BE2C (cell line): ENCODE data around the gene NMNAT3.
"Not testable (repeated sequence)": the region's sequence is repeated elsewhere in the genome, so short reads cannot be mapped to it uniquely, and the experiment has no call there.

ENCODE experiments used
- DNase-seq: peaks from one replicate; pipeline ENCODE4 v3.0.0-alpha.2; 2020
- H3K27me3 ChIP-seq: fragments of 250-450 bp; sonication (Bioruptor Pico); 2 replicates; pipeline ENCODE4 v1.5.1; 2020; ENCODE audit warnings: mild to moderate bottlenecking
- H3K36me3 ChIP-seq: fragments of 250-450 bp; sonication (Bioruptor Pico); 2 replicates; pipeline ENCODE4 v1.5.1; 2020; ENCODE audit warnings: mild to moderate bottlenecking
- H3K4me1 ChIP-seq: fragments of 250-450 bp; sonication (Bioruptor Pico); 2 replicates; pipeline ENCODE4 v1.5.1; 2020
- H3K4me3 ChIP-seq: 2 replicates; pipeline ENCODE4 v1.5.1; 2011; ENCODE audit warnings: low read depth, low read length
- H3K9me3 ChIP-seq: fragments of 250-450 bp; sonication (Bioruptor Pico); 2 replicates; pipeline ENCODE4 v1.5.1; 2020
- CTCF ChIP-seq: IDR thresholded peaks from 2 replicates; pipeline ENCODE4 v1.5.1; 2012; ENCODE audit warnings: mild to moderate bottlenecking, low read depth, low read length

NMNAT3 gene

DNA sequence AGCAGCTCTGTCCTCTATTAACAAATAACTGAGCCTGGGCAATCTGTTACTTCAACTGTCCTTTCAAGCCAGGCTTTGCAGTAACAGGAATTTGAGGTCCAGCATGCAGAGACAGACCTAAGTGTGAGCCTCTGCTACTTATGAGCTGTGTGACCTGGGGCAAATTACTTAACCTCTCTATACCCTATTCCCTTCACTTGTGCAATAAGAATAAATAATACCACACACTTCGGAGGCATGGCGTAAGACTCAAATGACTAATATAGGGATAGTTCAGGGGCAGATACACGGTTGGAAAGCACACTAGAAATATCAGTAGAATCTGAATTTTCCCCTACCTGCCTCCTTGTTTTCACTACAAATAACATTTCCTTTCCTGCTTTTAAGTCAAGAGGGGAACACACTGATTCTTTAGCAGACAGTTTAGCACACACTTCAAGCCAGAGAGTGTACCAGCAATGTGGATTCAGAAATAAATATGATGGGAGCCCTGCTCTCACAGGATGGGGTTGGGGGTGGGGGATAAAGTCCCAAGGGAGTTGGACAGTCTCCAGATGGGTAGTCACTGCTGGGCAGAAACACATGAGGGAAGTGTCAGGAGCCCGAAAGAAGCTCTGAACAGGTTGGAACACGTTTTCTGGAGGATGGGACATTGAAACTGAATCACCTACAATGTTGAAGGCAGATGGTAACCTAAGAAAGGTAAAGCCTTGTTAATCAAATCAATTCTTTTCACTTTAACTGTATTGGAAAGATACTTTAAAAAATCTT is 76.4 kb downstream of the NMNAT3 start:
- no peak for TF ChIP-seq CTCF
- H3K27me3 ChIP-seq: no peaks in the 10 kb centered on the region
- H3K4me3 ChIP-seq: no peak overlapping the region
- peak; percentile 19 for DNase-seq
- no peaks in the 10 kb centered on the region for H3K36me3 ChIP-seq
- no peaks in the 10 kb centered on the region for H3K9me3 ChIP-seq
- no peaks in the 10 kb centered on the region for H3K4me1 ChIP-seq

DNA sequence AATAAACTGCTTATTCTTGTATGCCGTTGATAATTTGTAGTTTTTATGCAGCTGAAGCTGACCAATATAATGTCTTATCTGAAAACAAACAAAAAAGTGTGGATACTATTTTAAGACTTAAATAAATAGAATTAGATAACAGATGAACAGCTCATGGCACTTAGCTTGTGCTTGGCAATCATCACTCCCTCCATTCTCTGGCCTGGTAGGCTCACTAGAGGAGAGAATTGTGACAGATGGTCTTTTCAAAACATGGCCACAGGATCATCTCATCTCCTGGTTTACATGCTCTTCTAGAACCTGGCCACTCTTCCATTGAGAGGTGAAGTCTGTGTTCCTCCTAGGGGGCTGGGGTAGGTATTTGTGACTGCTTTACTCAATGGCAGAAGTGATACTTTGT is 79.8 kb downstream of the NMNAT3 start:
- no peak overlapping the region for H3K4me3 ChIP-seq
- no peaks in the 10 kb centered on the region for H3K36me3 ChIP-seq
- no peaks in the 10 kb centered on the region for H3K27me3 ChIP-seq
- no peaks in the 10 kb centered on the region for H3K4me1 ChIP-seq
- DNase-seq: no peak
- no peaks in the 10 kb centered on the region for H3K9me3 ChIP-seq
- TF ChIP-seq CTCF: no peak

DNA sequence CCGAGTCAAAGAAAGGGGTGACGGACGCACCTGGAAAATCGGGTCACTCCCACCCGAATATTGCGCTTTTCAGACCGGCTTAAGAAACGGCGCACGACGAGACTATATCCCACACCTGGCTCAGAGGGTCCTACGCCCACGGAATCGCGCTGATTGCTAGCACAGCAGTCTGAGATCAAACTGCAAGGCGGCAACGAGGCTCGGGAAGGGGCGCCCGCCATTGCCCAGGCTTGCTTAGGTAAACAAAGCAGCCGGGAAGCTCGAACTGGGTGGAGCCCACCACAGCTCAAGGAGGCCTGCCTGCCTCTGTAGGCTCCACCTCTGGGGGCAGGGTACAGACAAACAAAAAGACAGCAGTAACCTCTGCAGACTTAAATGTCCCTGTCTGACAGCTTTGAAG is 86.6 kb downstream of the NMNAT3 start:
- not testable (repeated sequence) for H3K4me3 ChIP-seq, H3K9me3 ChIP-seq, DNase-seq, H3K4me1 ChIP-seq, H3K27me3 ChIP-seq, H3K36me3 ChIP-seq

GRCh38 chr3:139588450-139588849 is 89.3 kb downstream of the NMNAT3 start:
- H3K27me3 ChIP-seq: peaks cover 6% of the 10 kb centered on the region; the same call in 1 of the 2 replicates
- H3K4me1 ChIP-seq: no peaks in the 10 kb centered on the region
- no peaks in the 10 kb centered on the region for H3K9me3 ChIP-seq
- DNase-seq: peak; percentile 63
- H3K4me3 ChIP-seq: no peak overlapping the region
- peak; percentile 60 for TF ChIP-seq CTCF
- H3K36me3 ChIP-seq: no peaks in the 10 kb centered on the region

DNA sequence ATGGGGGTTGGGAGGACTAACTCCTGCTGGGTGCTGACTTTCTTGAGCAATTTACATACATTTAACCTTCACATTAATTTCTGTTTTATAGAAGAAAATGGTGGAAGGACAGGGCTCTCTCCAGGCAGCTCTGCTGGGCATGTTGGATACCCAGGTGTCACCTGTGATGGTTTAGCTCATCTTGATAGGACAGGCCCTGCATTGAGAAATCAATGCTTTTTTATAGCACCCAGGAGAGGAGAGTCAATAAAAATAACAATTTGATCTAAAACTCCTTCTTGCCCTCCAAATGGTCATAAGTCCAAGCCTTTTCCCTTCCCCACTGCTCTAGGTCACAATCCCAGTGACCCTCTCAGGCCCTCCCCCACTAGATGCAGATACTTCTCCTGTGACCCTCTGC is 90.0 kb downstream of the NMNAT3 start:
- no peak for TF ChIP-seq CTCF
- Histone ChIP-seq H3K9me3 (no peaks in the 10 kb centered on the region), H3K4me1 (no peaks in the 10 kb centered on the region), H3K36me3 (no peaks in the 10 kb centered on the region), H3K27me3 (peaks cover 10% of the 10 kb centered on the region; the same call in 1 of the 2 replicates), H3K4me3 (no peak overlapping the region)
- DNase-seq: no peak

- no peaks in the 10 kb centered on the region for H3K9me3 ChIP-seq
- DNase-seq: no peak
- no peak for TF ChIP-seq CTCF
- H3K27me3 ChIP-seq: peaks cover 10% of the 10 kb centered on the region; the same call in 1 of the 2 replicates
- H3K4me1 ChIP-seq: no peaks in the 10 kb centered on the region
- no peaks in the 10 kb centered on the region for H3K36me3 ChIP-seq
- H3K4me3 ChIP-seq: no peak overlapping the region
Observed at GRCh38 chr3:139586420-139587017, 91.3 kb downstream of the NMNAT3 start.
